C4-2B (cell line): ENCODE measurements around the gene ZCCHC3.
A peak's percentile ranks its signal among the peaks of the same experiment; 100 is the strongest.

Experiments
- H3K27ac ChIP-seq: fragments of 450-650 bp; 2 replicates; pipeline ENCODE4 v1.5.1; 2017
- CTCF ChIP-seq: fragments of 450-650 bp; conservative IDR thresholded peaks from 2 replicates; pipeline ENCODE4 v1.5.1; 2017; ENCODE audit warnings: mild to moderate bottlenecking
- ZFX ChIP-seq: fragments of 450-650 bp; IDR thresholded peaks from 2 replicates; pipeline ENCODE4 v1.6.1; 2017

Gene ZCCHC3

GRCh38 chr20:316316-317068 lies 19.1 kb downstream of the ZCCHC3 start:
- TF ChIP-seq CTCF: no peak
- TF ChIP-seq ZFX: no peak
- no peak overlapping the region for H3K27ac ChIP-seq

DNA sequence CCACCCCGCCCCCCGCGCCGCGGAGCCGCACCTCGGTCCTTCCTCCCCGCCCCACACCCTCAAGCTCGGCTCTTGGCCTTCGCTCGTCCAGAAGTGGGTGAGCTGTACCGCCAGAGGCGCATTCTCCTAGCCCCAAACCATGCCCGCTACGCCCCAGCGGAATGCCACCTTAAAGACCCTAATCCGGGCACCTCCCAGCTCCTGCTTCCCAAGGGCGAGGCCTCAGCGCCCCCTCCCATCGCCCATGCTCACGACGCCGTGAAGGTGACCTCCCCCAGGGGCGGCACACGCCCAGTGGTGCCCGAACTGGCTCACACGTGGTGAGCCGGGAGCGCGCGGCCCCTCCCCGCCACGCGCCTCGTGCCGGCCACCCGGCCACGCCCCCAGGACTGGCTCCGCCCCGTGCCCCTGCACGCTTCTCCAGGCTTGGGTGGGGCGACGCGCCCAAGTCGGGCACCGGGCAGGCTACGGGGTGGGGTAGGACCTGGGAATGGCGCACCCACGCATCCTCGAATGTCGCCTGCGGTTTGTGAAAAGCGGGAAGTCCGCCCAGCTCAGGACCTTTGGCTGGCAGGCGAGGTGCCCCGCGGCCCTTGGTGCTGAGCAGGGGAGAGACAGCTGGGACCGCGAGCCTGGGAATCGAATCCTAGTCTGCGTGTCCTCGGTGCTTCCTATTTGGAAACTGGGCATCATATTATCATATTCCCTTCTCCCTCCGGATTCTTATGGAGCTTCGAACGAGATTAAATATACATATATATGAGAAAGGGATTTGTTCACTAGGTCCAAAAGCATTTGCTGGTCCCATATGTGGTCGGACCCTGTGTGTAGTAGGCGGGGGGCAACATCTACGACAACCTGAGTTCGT lies 27.0 kb downstream of the ZCCHC3 start:
- peak overlapping the region; percentile 96 for H3K27ac ChIP-seq
- no peak; the same call in 1 of the 2 replicates for TF ChIP-seq CTCF
- TF ChIP-seq ZFX: no peak

GRCh38 chr20:325045-325888 lies 27.9 kb downstream of the ZCCHC3 start, which contains the start of gene SOX12:
TSS of gene SOX12 (plus strand) at chr20:325552. CDS start at chr20:325925, 373 bp downstream.
- peak within 1 kb of the TSS; percentile 96 for H3K27ac ChIP-seq
- TF ChIP-seq CTCF: no peak
- TF ChIP-seq ZFX: no peak

GRCh38 chr20:325889-326644 lies 28.7 kb downstream of the ZCCHC3 start:
- TF ChIP-seq ZFX (peak; percentile 56; the same call in 1 of the 2 replicates), CTCF (peak; percentile 11; the same call in 1 of the 2 replicates)
- H3K27ac ChIP-seq: peak overlapping the region; percentile 96

DNA sequence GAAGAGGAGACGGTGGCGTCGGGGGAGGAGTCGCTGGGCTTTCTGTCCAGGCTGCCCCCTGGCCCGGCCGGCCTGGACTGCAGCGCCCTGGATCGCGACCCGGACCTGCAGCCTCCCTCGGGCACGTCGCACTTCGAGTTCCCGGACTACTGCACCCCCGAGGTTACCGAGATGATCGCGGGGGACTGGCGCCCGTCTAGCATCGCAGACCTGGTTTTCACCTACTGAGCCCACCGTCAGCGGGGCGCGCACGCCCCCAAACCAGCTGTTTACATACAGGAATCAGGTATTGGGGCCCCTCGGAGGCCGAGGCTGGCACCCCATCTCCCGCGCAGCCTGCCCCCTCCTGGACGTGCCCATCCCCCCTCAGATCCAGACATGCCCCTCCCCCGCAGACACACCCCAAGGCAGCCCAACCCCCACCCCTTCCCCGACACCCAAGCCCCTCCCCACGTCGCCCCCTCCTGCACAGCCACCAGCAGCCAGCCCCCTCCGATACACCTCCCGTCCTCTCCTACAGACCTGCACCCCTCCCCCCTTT lies 29.3 kb downstream of the ZCCHC3 start:
- TF ChIP-seq ZFX (no peak), CTCF (no peak)
- H3K27ac ChIP-seq: peak overlapping the region; percentile 96
